Parathyroid adenoma (tissue), 2 donors: Measurements from ENCODE around the gene FAM3A.
A peak's percentile ranks its signal among the peaks of the same experiment; 100 is the strongest.

Source experiments
- H2AFZ ChIP-seq: fragments of 300-600 bp; sonication (generic); one replicate; pipeline ENCODE4 v1.7.0; 2017; ENCODE audit warnings: antibody characterized with exemption, mild to moderate bottlenecking
- H3K27ac ChIP-seq: fragments of 300-600 bp; sonication (generic); one replicate; pipeline ENCODE4 v1.7.0; 2017
- H3K27me3 ChIP-seq: fragments of 300-600 bp; sonication (generic); one replicate; pipeline ENCODE4 v1.7.0; 2017; ENCODE audit warnings: low read length; ENCODE audit not compliant: control insufficient read depth, insufficient read depth
- H3K36me3 ChIP-seq: fragments of 300-600 bp; sonication (generic); one replicate; pipeline ENCODE4 v1.7.0; 2017; ENCODE audit warnings: low read length; ENCODE audit not compliant: control insufficient read depth, insufficient read depth
- H3K4me1 ChIP-seq: fragments of 300-600 bp; sonication (generic); one replicate; pipeline ENCODE4 v1.7.0; 2017; ENCODE audit warnings: control low read depth
- H3K4me2 ChIP-seq: fragments of 300-600 bp; sonication (generic); one replicate; pipeline ENCODE4 v1.7.0; 2017; ENCODE audit warnings: low read length
- H3K4me3 ChIP-seq: fragments of 300-600 bp; sonication (generic); one replicate; pipeline ENCODE4 v1.7.0; 2017; ENCODE audit warnings: low read depth, low read length
- H3K79me2 ChIP-seq: fragments of 300-600 bp; sonication (generic); one replicate; pipeline ENCODE4 v1.7.0; 2017; ENCODE audit warnings: control low read depth
- H3K9ac ChIP-seq: fragments of 300-600 bp; sonication (generic); one replicate; pipeline ENCODE4 v1.7.0; 2017; ENCODE audit warnings: mild to moderate bottlenecking
- H3K9me3 ChIP-seq: fragments of 300-600 bp; sonication (generic); one replicate; pipeline ENCODE4 v1.7.0; 2017; ENCODE audit warnings: low read length; ENCODE audit not compliant: control insufficient read depth
- CTCF ChIP-seq: fragments of 300-600 bp; sonication (generic); IDR thresholded peaks from one replicate; pipeline ENCODE4 v1.7.0; 2017; ENCODE audit warnings: antibody characterized with exemption, mild to moderate bottlenecking
- donor health status: primary hyperparathyroidism.

FAM3A gene

GRCh38 chrX:154519389-154519788 lies 3.4 kb upstream of the FAM3A start:
- TF ChIP-seq CTCF: no peak
- Histone ChIP-seq H3K4me3 (no peak overlapping the region), H3K27ac (no peak overlapping the region), H3K9me3 (no peaks in the 10 kb centered on the region), H3K27me3 (no peaks in the 10 kb centered on the region), H2AFZ (no peak overlapping the region), H3K4me2 (no peak overlapping the region), H3K4me1 (peaks cover 4% of the 10 kb centered on the region), H3K9ac (no peak overlapping the region), H3K79me2 (no peaks in the 10 kb centered on the region), H3K36me3 (no peaks in the 10 kb centered on the region)

GRCh38 chrX:154517101-154517781 lies 1.2 kb upstream of the FAM3A start:
- Histone ChIP-seq H3K4me1 (peaks cover 4% of the 10 kb centered on the region), H3K27me3 (no peaks in the 10 kb centered on the region), H2AFZ (peak overlapping the region; percentile 87), H3K9ac (no peak overlapping the region), H3K4me2 (no peak overlapping the region), H3K4me3 (no peak overlapping the region), H3K27ac (peak overlapping the region; percentile 75), H3K9me3 (no peaks in the 10 kb centered on the region), H3K79me2 (no peaks in the 10 kb centered on the region), H3K36me3 (no peaks in the 10 kb centered on the region)
- TF ChIP-seq CTCF: no peak

- Histone ChIP-seq H3K9ac (no peak overlapping the region), H3K9me3 (no peaks in the 10 kb centered on the region), H3K36me3 (no peaks in the 10 kb centered on the region), H3K79me2 (no peaks in the 10 kb centered on the region), H3K4me2 (peak overlapping the region; percentile 81), H3K27me3 (no peaks in the 10 kb centered on the region), H3K27ac (peak overlapping the region; percentile 75), H3K4me3 (peak overlapping the region; percentile 57), H2AFZ (peak overlapping the region; percentile 87), H3K4me1 (peaks cover 4% of the 10 kb centered on the region)
- no peak for TF ChIP-seq CTCF
These were observed 646 bp upstream of the FAM3A start for GRCh38 chrX:154516656-154517100.

GRCh38 chrX:154515090-154515965 lies 704 bp downstream of the FAM3A start:
- Histone ChIP-seq H3K4me1 (peaks cover 4% of the 10 kb centered on the region), H3K4me2 (peak overlapping the region; percentile 71), H2AFZ (peak overlapping the region; percentile 76), H3K79me2 (no peaks in the 10 kb centered on the region), H3K4me3 (peak overlapping the region; percentile 72), H3K36me3 (no peaks in the 10 kb centered on the region), H3K27me3 (no peaks in the 10 kb centered on the region), H3K9ac (peak overlapping the region; percentile 87), H3K9me3 (no peaks in the 10 kb centered on the region), H3K27ac (peak overlapping the region; percentile 86)
- no peak for TF ChIP-seq CTCF
